Liver (tissue), 9 donors: ENCODE results near the gene RNF157. TPM values are rescaled to one million over a fixed set of nuclear protein-coding genes. Genes with fewer than 3 reads are reported as not detected.

Source experiments
- DNase-seq: peaks from one replicate; pipeline ENCODE4 v3.0.0-alpha.2; 2017; ENCODE audit warnings: low spot score
- H3K27ac ChIP-seq, 2 donors: one replicate each; pipeline ENCODE4 v1.7.0; 2013; ENCODE audit warnings: inconsistent platforms in 2 of 2, low read length in 2 of 2, control low read depth in 1 of 2, low read depth in 1 of 2, mild to moderate bottlenecking in 1 of 2
- H3K27me3 ChIP-seq, 4 donors: one replicate each; pipeline versions ENCODE4 v1.6.1 to v1.7.0; 2013; ENCODE audit warnings: low read length in 3 of 4, inconsistent platforms in 1 of 4, mild to moderate bottlenecking in 1 of 4, moderate library complexity in 1 of 4; ENCODE audit not compliant: control insufficient read depth in 4 of 4, insufficient read depth in 4 of 4
- H3K36me3 ChIP-seq, 4 donors: one replicate each; pipeline versions ENCODE4 v1.6.1 to v1.7.0; 2013; ENCODE audit warnings: low read length in 3 of 4, mild to moderate bottlenecking in 3 of 4, low read depth in 1 of 4, moderate library complexity in 1 of 4; ENCODE audit not compliant: control insufficient read depth in 4 of 4, insufficient read depth in 3 of 4
- H3K4me1 ChIP-seq, 4 donors: one replicate each; pipeline versions ENCODE4 v1.6.1 to v1.7.0; 2013; ENCODE audit warnings: low read length in 3 of 4, mild to moderate bottlenecking in 3 of 4, moderate library complexity in 1 of 4; ENCODE audit not compliant: control insufficient read depth in 4 of 4, insufficient read depth in 4 of 4
- H3K4me3 ChIP-seq, 3 donors: one replicate each; pipeline versions ENCODE4 v1.6.1 to v1.7.0; 2013; ENCODE audit warnings: low read length in 3 of 3, control low read depth in 1 of 3, low read depth in 1 of 3, mild to moderate bottlenecking in 1 of 3
- H3K9ac ChIP-seq, 2 donors: one replicate each; pipeline ENCODE4 v1.7.0; 2013; ENCODE audit warnings: low read length in 2 of 2, mild to moderate bottlenecking in 2 of 2, moderate library complexity in 2 of 2, control low read depth in 1 of 2, low read depth in 1 of 2
- H3K9me3 ChIP-seq, 4 donors: one replicate each; pipeline versions ENCODE4 v1.6.1 to v1.7.0; 2013; ENCODE audit warnings: low read length in 3 of 4; ENCODE audit not compliant: control insufficient read depth in 4 of 4
- CTCF ChIP-seq: fragments of 150-350 bp; IDR thresholded peaks from 2 replicates; pipeline ENCODE4 v1.5.1; 2017; ENCODE audit warnings: improper control_type of control experiment, low read depth, low read length; ENCODE audit not compliant: missing input control
- EGR1 ChIP-seq, 2 donors: IDR thresholded peaks; 2 replicates each; pipeline ENCODE4 v1.6.1; 2016 to 2018; ENCODE audit warnings: antibody characterized with exemption in 2 of 2, low read depth in 2 of 2
- FOXA1 ChIP-seq: IDR thresholded peaks from 2 replicates; pipeline ENCODE4 v1.6.1; 2016; ENCODE audit warnings: antibody characterized with exemption
- FOXA2 ChIP-seq: IDR thresholded peaks from 2 replicates; pipeline ENCODE4 v1.6.1; 2016; ENCODE audit warnings: antibody characterized with exemption
- GABPA ChIP-seq, 2 donors: IDR thresholded peaks in 1 of 2; conservative IDR thresholded peaks in 1 of 2; 2 replicates each; pipeline ENCODE4 v1.6.1; 2016; ENCODE audit warnings: antibody characterized with exemption in 2 of 2, mild to moderate bottlenecking in 1 of 2, moderate library complexity in 1 of 2
- HNF4A ChIP-seq, 2 donors: conservative IDR thresholded peaks; 2 replicates each; pipeline ENCODE4 v1.6.1; 2016; ENCODE audit warnings: antibody characterized with exemption in 2 of 2, mild to moderate bottlenecking in 2 of 2
- HNF4G ChIP-seq: IDR thresholded peaks from 2 replicates; pipeline ENCODE4 v1.6.1; 2016; ENCODE audit warnings: antibody characterized with exemption
- JUND ChIP-seq, 2 donors: IDR thresholded peaks; 2 replicates each; pipeline ENCODE4 v1.6.1; 2016; ENCODE audit warnings: antibody characterized with exemption in 2 of 2
- MAX ChIP-seq: IDR thresholded peaks from 2 replicates; pipeline ENCODE4 v1.6.1; 2016; ENCODE audit warnings: antibody characterized with exemption
- NR2F2 ChIP-seq: IDR thresholded peaks from 2 replicates; pipeline ENCODE4 v1.6.1; 2016; ENCODE audit warnings: antibody characterized with exemption
- RAD21 ChIP-seq, 2 donors: IDR thresholded peaks; 2 replicates each; pipeline ENCODE4 v1.6.1; 2016; ENCODE audit warnings: antibody characterized with exemption in 2 of 2, mild to moderate bottlenecking in 2 of 2
- RXRA ChIP-seq, 2 donors: IDR thresholded peaks; 2 replicates each; pipeline ENCODE4 v1.6.1; 2017 to 2018; ENCODE audit warnings: antibody characterized with exemption in 2 of 2, mild to moderate bottlenecking in 1 of 2
- SP1 ChIP-seq: IDR thresholded peaks from 2 replicates; pipeline ENCODE4 v1.6.1; 2018; ENCODE audit warnings: antibody characterized with exemption, mild to moderate bottlenecking
- TAF1 ChIP-seq: conservative IDR thresholded peaks from 2 replicates; pipeline ENCODE4 v1.6.1; 2016; ENCODE audit warnings: antibody characterized with exemption, mild to moderate bottlenecking
- YY1 ChIP-seq: IDR thresholded peaks from 2 replicates; pipeline ENCODE4 v1.6.1; 2016; ENCODE audit warnings: antibody characterized with exemption, mild to moderate bottlenecking
- ZBTB33 ChIP-seq: IDR thresholded peaks from 2 replicates; pipeline ENCODE4 v1.6.1; 2016; ENCODE audit warnings: antibody characterized with exemption
- WGBS: extraction: QIAGEN DNeasy Blood & Tissue Kit; methylation state at CpG from one replicate; pipeline ENCODE4 v1.1.7; 2013; 5-methylcytosine and 5-hydroxymethylcytosine counted together
- polyA plus RNA-seq, 2 donors: library from polyadenylated mRNA; stranded (reverse) in 1 of 2; unstranded in 1 of 2; fragments of 200-250 nt in 1 of 2; fragments of >200 nt in 1 of 2; fragmentation: Nextera tagmentation in 1 of 2; extraction: Ambion mirVana in 1 of 2; gene quantifications; one replicate each; pipeline versions ENCODE4 v1.2.1 to v1.2.3, GENCODE V29; 2013 to 2015
- total RNA-seq, 2 donors: library from RNA; depleted of rRNA; stranded (reverse); fragments of >200 nt; gene quantifications; one replicate each; pipeline ENCODE4 v1.2.3, GENCODE V29; 2014
- TF ChIP-seq, protein P1 (sequence below): IDR thresholded peaks from 2 replicates; pipeline ENCODE4 v1.6.1; 2016; ENCODE audit warnings: antibody characterized with exemption
- TF ChIP-seq, protein P2 (sequence below): IDR thresholded peaks from 2 replicates; pipeline ENCODE4 v1.6.1; 2016; ENCODE audit warnings: antibody characterized with exemption, mild to moderate bottlenecking
- donor health status: healthy.
- donor health status: healthy.
- donor health status: healthy.
- donor health status: healthy.
- donor health status: healthy.

The RNF157 gene
- total and polyA plus RNA-seq, 4 donors: 0.42 to 2.9 (median 0.66) TPM

GRCh38 chr17:76097716-76098295 lies 142.5 kb downstream of the RNF157 start:
- Histone ChIP-seq H3K9me3 (no peaks in the 10 kb centered on the region), H3K36me3 (peaks cover 14 to 48% (median 37%) of the 10 kb centered on the region in 4 donors), H3K27me3 (no peaks in the 10 kb centered on the region), H3K9ac (no peak overlapping the region), H3K4me3 (no peak overlapping the region), H3K4me1 (peaks cover 0 to 8% (median 3%) of the 10 kb centered on the region in 4 donors), H3K27ac (no peak overlapping the region)
- no peak for DNase-seq
- WGBS: 93% methylated on average over 19 of the region's 19 CpGs
- TF ChIP-seq CTCF (no peak), HNF4G (no peak), HNF4A (conservative IDR thresholded peaks at IDR 0.05) (no peak), FOXA2 (no peak), SP1 (no peak), ZBTB33 (no peak), GABPA (IDR thresholded peaks at IDR 0.05 in 1 of 2, conservative IDR thresholded peaks at IDR 0.05 in 1 of 2) (no peak), FOXA1 (no peak), MAX (no peak), TAF1 (no peak), RAD21 (IDR thresholded peaks at IDR 0.05) (no peak), NR2F2 (no peak), RXRA (IDR thresholded peaks at IDR 0.05) (no peak), JUND (IDR thresholded peaks at IDR 0.05) (no peak), YY1 (no peak), EGR1 (IDR thresholded peaks at IDR 0.05; ENCODE audit: low read depth in 2 of 2) (no peak)
- TF ChIP-seq, protein P1, sequence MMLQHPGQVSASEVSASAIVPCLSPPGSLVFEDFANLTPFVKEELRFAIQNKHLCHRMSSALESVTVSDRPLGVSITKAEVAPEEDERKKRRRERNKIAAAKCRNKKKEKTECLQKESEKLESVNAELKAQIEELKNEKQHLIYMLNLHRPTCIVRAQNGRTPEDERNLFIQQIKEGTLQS: no peak
- TF ChIP-seq, protein P2, sequence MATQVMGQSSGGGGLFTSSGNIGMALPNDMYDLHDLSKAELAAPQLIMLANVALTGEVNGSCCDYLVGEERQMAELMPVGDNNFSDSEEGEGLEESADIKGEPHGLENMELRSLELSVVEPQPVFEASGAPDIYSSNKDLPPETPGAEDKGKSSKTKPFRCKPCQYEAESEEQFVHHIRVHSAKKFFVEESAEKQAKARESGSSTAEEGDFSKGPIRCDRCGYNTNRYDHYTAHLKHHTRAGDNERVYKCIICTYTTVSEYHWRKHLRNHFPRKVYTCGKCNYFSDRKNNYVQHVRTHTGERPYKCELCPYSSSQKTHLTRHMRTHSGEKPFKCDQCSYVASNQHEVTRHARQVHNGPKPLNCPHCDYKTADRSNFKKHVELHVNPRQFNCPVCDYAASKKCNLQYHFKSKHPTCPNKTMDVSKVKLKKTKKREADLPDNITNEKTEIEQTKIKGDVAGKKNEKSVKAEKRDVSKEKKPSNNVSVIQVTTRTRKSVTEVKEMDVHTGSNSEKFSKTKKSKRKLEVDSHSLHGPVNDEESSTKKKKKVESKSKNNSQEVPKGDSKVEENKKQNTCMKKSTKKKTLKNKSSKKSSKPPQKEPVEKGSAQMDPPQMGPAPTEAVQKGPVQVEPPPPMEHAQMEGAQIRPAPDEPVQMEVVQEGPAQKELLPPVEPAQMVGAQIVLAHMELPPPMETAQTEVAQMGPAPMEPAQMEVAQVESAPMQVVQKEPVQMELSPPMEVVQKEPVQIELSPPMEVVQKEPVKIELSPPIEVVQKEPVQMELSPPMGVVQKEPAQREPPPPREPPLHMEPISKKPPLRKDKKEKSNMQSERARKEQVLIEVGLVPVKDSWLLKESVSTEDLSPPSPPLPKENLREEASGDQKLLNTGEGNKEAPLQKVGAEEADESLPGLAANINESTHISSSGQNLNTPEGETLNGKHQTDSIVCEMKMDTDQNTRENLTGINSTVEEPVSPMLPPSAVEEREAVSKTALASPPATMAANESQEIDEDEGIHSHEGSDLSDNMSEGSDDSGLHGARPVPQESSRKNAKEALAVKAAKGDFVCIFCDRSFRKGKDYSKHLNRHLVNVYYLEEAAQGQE: no peak
